Right lobe of liver (tissue), 4 donors: Measurements from ENCODE around the gene HOXB1.

Experiments used
- POLR2A ChIP-seq: fragments of 450-650 bp; IDR thresholded peaks from one replicate; pipeline ENCODE4 v1.6.1; 2017; ENCODE audit warnings: antibody characterized with exemption, mild to moderate bottlenecking
- TF ChIP-seq, protein P1 (sequence below), 4 donors: fragments of 200-600 bp in 3 of 4; fragments of 450-650 bp in 1 of 4; IDR thresholded peaks; one replicate each; pipeline versions ENCODE4 v1.5.1 to v1.8.0; 2016 to 2022; ENCODE audit warnings: antibody characterized with exemption in 4 of 4, mild to moderate bottlenecking in 2 of 4
- donor health status: DM: no; HTN: no; CAD: no.
- donor health status: DM: no; HTN: no; CAD: no.
- donor health status: DM: no; HTN: yes; CAD: no.

DNA sequence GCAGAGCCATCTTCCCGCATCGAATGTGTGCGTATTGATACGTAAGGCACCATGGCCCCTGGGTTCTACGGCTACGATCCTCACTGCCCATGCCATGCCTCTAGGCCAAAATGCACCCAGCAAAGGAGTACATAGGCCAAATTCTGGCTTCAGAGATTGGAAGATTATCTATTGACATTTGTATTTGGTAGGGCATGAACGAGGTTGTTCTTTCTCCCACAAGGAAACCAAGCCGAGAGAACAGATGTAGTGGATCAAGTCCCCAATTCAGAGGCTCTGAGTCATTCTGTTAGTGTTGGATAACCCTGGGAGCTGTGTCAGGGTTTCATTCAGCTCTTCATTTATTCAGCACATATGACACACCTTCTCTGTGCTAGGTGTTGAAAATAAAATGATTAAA, 36.5 kb downstream of the HOXB1 start:
- no peak for TF ChIP-seq POLR2A
- TF ChIP-seq, protein P1, sequence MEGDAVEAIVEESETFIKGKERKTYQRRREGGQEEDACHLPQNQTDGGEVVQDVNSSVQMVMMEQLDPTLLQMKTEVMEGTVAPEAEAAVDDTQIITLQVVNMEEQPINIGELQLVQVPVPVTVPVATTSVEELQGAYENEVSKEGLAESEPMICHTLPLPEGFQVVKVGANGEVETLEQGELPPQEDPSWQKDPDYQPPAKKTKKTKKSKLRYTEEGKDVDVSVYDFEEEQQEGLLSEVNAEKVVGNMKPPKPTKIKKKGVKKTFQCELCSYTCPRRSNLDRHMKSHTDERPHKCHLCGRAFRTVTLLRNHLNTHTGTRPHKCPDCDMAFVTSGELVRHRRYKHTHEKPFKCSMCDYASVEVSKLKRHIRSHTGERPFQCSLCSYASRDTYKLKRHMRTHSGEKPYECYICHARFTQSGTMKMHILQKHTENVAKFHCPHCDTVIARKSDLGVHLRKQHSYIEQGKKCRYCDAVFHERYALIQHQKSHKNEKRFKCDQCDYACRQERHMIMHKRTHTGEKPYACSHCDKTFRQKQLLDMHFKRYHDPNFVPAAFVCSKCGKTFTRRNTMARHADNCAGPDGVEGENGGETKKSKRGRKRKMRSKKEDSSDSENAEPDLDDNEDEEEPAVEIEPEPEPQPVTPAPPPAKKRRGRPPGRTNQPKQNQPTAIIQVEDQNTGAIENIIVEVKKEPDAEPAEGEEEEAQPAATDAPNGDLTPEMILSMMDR (IDR thresholded peaks at IDR 0.05) = no peak
